A549 (cell line): Measurements from ENCODE around the gene PIM1. TPM values are rescaled to one million over a fixed set of nuclear protein-coding genes. Genes with fewer than 3 reads are reported as not detected.

Source experiments
- ATAC-seq, 2 experiments: fragments of 200-7000 bp in 1 of 2; fragments of >200 bp in 1 of 2; cut with Nextera tagmentation in 1 of 2; cut with Tn5 transposase in 1 of 2; 3 replicates each; pipeline versions ENCODE4 v1.8.0 to v1.9.1; 2018 to 2020; ENCODE audit warnings: mild to moderate bottlenecking in 1 of 2, moderate library complexity in 1 of 2
- CTCF ChIA-PET: fragments of 300-600 bp; sonication (Branson Sonifier 250); formaldehyde crosslinking; extraction: SDS; loops from one replicate; lab custom pipeline; 2021; ENCODE audit warnings: antibody characterized with exemption, inconsistent platforms; lab: Yijun Ruan, JAX
- POLR2A ChIA-PET: fragments of 350-600 bp; formaldehyde crosslinking; extraction: SDS; loops from one replicate; lab custom pipeline; 2021; ENCODE audit warnings: antibody characterized with exemption, inconsistent platforms; lab: Yijun Ruan, JAX
- DNase-seq, 2 experiments: peaks; one replicate each; pipeline versions ENCODE4 v3.0.0 to v3.0.0-alpha.2; 2011 to 2016; ENCODE audit warnings: low read depth in 1 of 2, low spot score in 1 of 2
- FAIRE-seq: peaks from 2 replicates; lab custom pipeline; 2011; peaks lifted over from hg19 to GRCh38; lab: Jason Lieb, UNC
- H3K27ac ChIP-seq, 2 experiments: fragments of >200 bp; sonication (Bioruptor Twin); formaldehyde crosslinking; 3 replicates each; pipeline ENCODE4 v1.5.1; 2016 to 2017
- H3K4me1 ChIP-seq: fragments of >200 bp; sonication (Bioruptor Twin); formaldehyde crosslinking; 3 replicates; pipeline ENCODE4 v1.6.1; 2016
- H3K4me2 ChIP-seq: fragments of >200 bp; sonication (Bioruptor Twin); formaldehyde crosslinking; 3 replicates; pipeline ENCODE4 v1.6.1; 2016
- H3K4me3 ChIP-seq: fragments of >200 bp; sonication (Bioruptor Twin); formaldehyde crosslinking; 3 replicates; pipeline ENCODE4 v1.5.1; 2016
- H3K9me3 ChIP-seq: fragments of >200 bp; sonication (Bioruptor Twin); formaldehyde crosslinking; 3 replicates; pipeline ENCODE4 v1.6.1; 2016
- ATOH8 ChIP-seq: fragments of 250-450 bp; sonication (Bioruptor Pico); IDR thresholded peaks from 2 replicates; pipeline ENCODE4 v1.5.0; 2020; ENCODE audit warnings: low read depth, mild to moderate bottlenecking, moderate library complexity
- BCL3 ChIP-seq: fragments of >200 bp; sonication (Bioruptor Twin); formaldehyde crosslinking; IDR thresholded peaks from 3 replicates; pipeline ENCODE4 v1.6.1; 2016
- BHLHE40 ChIP-seq: IDR thresholded peaks from 2 replicates; pipeline ENCODE4 v1.6.1; 2012; ENCODE audit warnings: low read depth, low read length, inconsistent platforms
- CHD4 ChIP-seq: fragments of 200-600 bp; sonication (generic); IDR thresholded peaks from 2 replicates; pipeline ENCODE4 v1.6.1; 2016; ENCODE audit warnings: antibody characterized with exemption, mild to moderate bottlenecking, borderline replicate concordance
- ELK1 ChIP-seq: fragments of 150-350 bp; IDR thresholded peaks from 2 replicates; pipeline ENCODE4 v1.6.1; 2014; ENCODE audit warnings: low read depth, mild to moderate bottlenecking, low read length
- ESRRA ChIP-seq: fragments of 150-350 bp; IDR thresholded peaks from 2 replicates; pipeline ENCODE4 v1.6.1; 2014; ENCODE audit warnings: mild to moderate bottlenecking, low read length, borderline replicate concordance
- FOSB ChIP-seq: fragments of 250-450 bp; sonication (Bioruptor Pico); IDR thresholded peaks from 2 replicates; pipeline ENCODE4 v1.5.0; 2020; ENCODE audit warnings: mild to moderate bottlenecking, moderate library complexity
- HES2 ChIP-seq: fragments of >200 bp; sonication (Bioruptor Twin); formaldehyde crosslinking; IDR thresholded peaks from 2 replicates; pipeline ENCODE4 v1.6.1; 2016
- HEYL ChIP-seq: fragments of 250-450 bp; sonication (Bioruptor Pico); IDR thresholded peaks from 2 replicates; pipeline ENCODE4 v1.8.0; 2021; ENCODE audit warnings: mild to moderate bottlenecking, moderate library complexity
- HMGXB4 ChIP-seq: fragments of 250-450 bp; sonication (Bioruptor Pico); IDR thresholded peaks from 2 replicates; pipeline ENCODE4 v1.5.0; 2021; ENCODE audit warnings: mild to moderate bottlenecking, moderate library complexity, borderline replicate concordance
- JUNB ChIP-seq: fragments of >200 bp; sonication (Bioruptor Twin); formaldehyde crosslinking; IDR thresholded peaks from 2 replicates; pipeline ENCODE4 v1.6.1; 2016
- KDM1A ChIP-seq: fragments of 200-600 bp; sonication (generic); IDR thresholded peaks from 2 replicates; pipeline ENCODE4 v1.6.1; 2016; ENCODE audit warnings: low read depth, mild to moderate bottlenecking
- KDM5A ChIP-seq: fragments of 200-600 bp; sonication (generic); IDR thresholded peaks from 2 replicates; pipeline ENCODE4 v1.6.1; 2016; ENCODE audit warnings: antibody characterized with exemption, mild to moderate bottlenecking
- MAX ChIP-seq: IDR thresholded peaks from 2 replicates; pipeline ENCODE4 v1.6.1; 2012
- NR3C1 ChIP-seq: fragments of >200 bp; sonication (Bioruptor Twin); formaldehyde crosslinking; IDR thresholded peaks from 3 replicates; pipeline ENCODE4 v1.6.1; 2017
- PBX3 ChIP-seq: IDR thresholded peaks from 2 replicates; pipeline ENCODE4 v1.6.1; 2012
- PHF8 ChIP-seq: fragments of 200-600 bp; sonication (generic); IDR thresholded peaks from 2 replicates; pipeline ENCODE4 v1.6.1; 2016; ENCODE audit warnings: low read depth, mild to moderate bottlenecking, antibody characterized with exemption, moderate library complexity, borderline replicate concordance
- RARB ChIP-seq: fragments of 250-450 bp; sonication (Bioruptor Pico); IDR thresholded peaks from 2 replicates; pipeline ENCODE4 v1.8.0; 2021; ENCODE audit warnings: mild to moderate bottlenecking, moderate library complexity
- SREBF2 ChIP-seq: fragments of 450-650 bp; IDR thresholded peaks from 2 replicates; pipeline ENCODE4 v1.6.1; 2014; ENCODE audit warnings: mild to moderate bottlenecking, moderate library complexity
- USF2 ChIP-seq: fragments of 450-650 bp; IDR thresholded peaks from 2 replicates; pipeline ENCODE4 v1.6.1; 2014; ENCODE audit warnings: antibody characterized with exemption
- ZFP36 ChIP-seq: fragments of 450-650 bp; IDR thresholded peaks from 2 replicates; pipeline ENCODE4 v1.6.1; 2014; ENCODE audit warnings: borderline replicate concordance; ENCODE audit not compliant: partially characterized antibody
- ZNF302 ChIP-seq: fragments of 250-450 bp; sonication (Bioruptor Pico); IDR thresholded peaks from 2 replicates; pipeline ENCODE4 v1.9.0; 2021; ENCODE audit warnings: inconsistent platforms, mild to moderate bottlenecking, moderate library complexity
- ZSCAN20 ChIP-seq: fragments of 250-450 bp; sonication (Bioruptor Pico); IDR thresholded peaks from 2 replicates; pipeline ENCODE4 v1.8.0; 2022; ENCODE audit warnings: mild to moderate bottlenecking, moderate library complexity
- WGBS: methylation state at CpG from one replicate; pipeline ENCODE4 v1.1.6; 2017; ENCODE audit errors: missing lambda C conversion rate; 5-methylcytosine and 5-hydroxymethylcytosine counted together
- polyA plus RNA-seq, 4 experiments: library from polyadenylated mRNA; depleted of rRNA in 3 of 4; stranded (reverse); fragments of >200 nt; fragmentation: RNase III in 1 of 4; extraction: RNeasy Plus Mini Kit Qiagen cat#74134 plus additional on column Dnase treatment in 1 of 4; gene quantifications; 2 replicates in 3 of 4; 3 replicates in 1 of 4; pipeline ENCODE4 v1.2.3, GENCODE V29; 2011 to 2017

PIM1 gene
- polyA plus RNA-seq, 2 of the 4 experiments (the other 2 are of a cell fraction) = 15.4 to 19.0 TPM

GRCh38 chr6:37149745-37150144 lies 20.2 kb upstream of the PIM1 start:
- Histone ChIP-seq H3K9me3 (no peaks in the 10 kb centered on the region), H3K4me1 (peaks cover 14% of the 10 kb centered on the region), H3K4me3 (no peak overlapping the region), H3K27ac (no peak overlapping the region), H3K4me2 (no peak overlapping the region)
- TF ChIP-seq JUNB (no peak), HES2 (no peak), RARB (CRISPR knock-in tag) (no peak), ZNF302 (CRISPR knock-in tag) (no peak), NR3C1 (no peak), PHF8 (no peak), CHD4 (no peak)
- FAIRE-seq (no peak), ATAC-seq (no peak), DNase-seq (no peak)
- CTCF ChIA-PET = interaction anchor here (0.6 to 1.2 kb wide), 4 partner anchors 22 to 131 kb away, joined by 3 to 5 read pairs (median 3); no protein-coding TSS in a partner anchor
- POLR2A ChIA-PET = no interaction called here

GRCh38 chr6:37150314-37150713 lies 19.6 kb upstream of the PIM1 start:
- H3K4me2 ChIP-seq = no peak overlapping the region
- TF ChIP-seq ZNF302 (CRISPR knock-in tag) (no peak), USF2 (no peak), ESRRA (no peak), ZSCAN20 (CRISPR knock-in tag) (no peak), MAX (no peak), BHLHE40 (no peak), HEYL (CRISPR knock-in tag) (no peak), ATOH8 (CRISPR knock-in tag) (no peak), PHF8 (no peak), ELK1 (no peak), PBX3 (no peak), KDM5A (no peak), SREBF2 (no peak), HMGXB4 (CRISPR knock-in tag) (no peak), FOSB (no peak), ZFP36 (no peak), KDM1A (no peak), BCL3 (no peak)
- TF ChIP-seq, all 56 proteins: peak for 0
- WGBS = 44% methylated on average over 3 of the region's 3 CpGs
- no peak for FAIRE-seq
- POLR2A ChIA-PET = no interaction called here
- H3K4me3 ChIP-seq = no peak overlapping the region
- DNase-seq = no peak
- ATAC-seq = no peak
- CTCF ChIA-PET = interaction anchor here (0.6 to 1.2 kb wide), 4 partner anchors 21 to 218 kb away, joined by 3 to 5 read pairs (median 3); no protein-coding TSS in a partner anchor
- peaks cover 10% of the 10 kb centered on the region for H3K4me1 ChIP-seq
- no peak overlapping the region for H3K27ac ChIP-seq
- no peaks in the 10 kb centered on the region for H3K9me3 ChIP-seq
